Nucleus accumbens (tissue), 56 donors: ENCODE data around the gene FGL2.
"Not testable (repeated sequence)": the region's sequence is repeated elsewhere in the genome, so short reads cannot be mapped to it uniquely, and the experiment has no call there.

Experiments
- DNase-seq, 56 donors: peaks; one replicate each; lab custom pipeline; 2025; lab: John Stamatoyannopoulos, UW

Gene FGL2

GRCh38 chr7:77217474-77218185, 18.0 kb upstream of the FGL2 start:
- no peak for DNase-seq

GRCh38 chr7:77216181-77216845, 16.7 kb upstream of the FGL2 start:
- no peak for DNase-seq

GRCh38 chr7:77209479-77210139, 10.0 kb upstream of the FGL2 start:
- DNase-seq = no peak

GRCh38 chr7:77208416-77208815, 8.8 kb upstream of the FGL2 start:
- no peak for DNase-seq

- no peak for DNase-seq
Observed at GRCh38 chr7:77205706-77206105, 6.1 kb upstream of the FGL2 start.

- no peak for DNase-seq
Observed at GRCh38 chr7:77202481-77202976, 2.9 kb upstream of the FGL2 start.

GRCh38 chr7:77200542-77200941, 923 bp upstream of the FGL2 start:
- no peak for DNase-seq

- no peak for DNase-seq
Observed at GRCh38 chr7:77197141-77197540, 2.5 kb downstream of the FGL2 start.

- peak in 2 of 56 donors; percentile 1 to 3 for DNase-seq
Observed at GRCh38 chr7:77188731-77189437, 10.7 kb downstream of the FGL2 start.

- no peak for DNase-seq
Observed at GRCh38 chr7:77185866-77186265, 13.8 kb downstream of the FGL2 start.

- no peak for DNase-seq
Observed at GRCh38 chr7:77184990-77185389, 14.6 kb downstream of the FGL2 start.

GRCh38 chr7:77184463-77184862, 15.2 kb downstream of the FGL2 start:
- no peak for DNase-seq

- DNase-seq = no peak
Observed at GRCh38 chr7:77182261-77182660, 17.4 kb downstream of the FGL2 start.

GRCh38 chr7:77181734-77182133, 17.9 kb downstream of the FGL2 start:
- DNase-seq = no peak

GRCh38 chr7:77181015-77181595, 18.5 kb downstream of the FGL2 start:
- DNase-seq = no peak

- DNase-seq = not testable (repeated sequence)
Observed at GRCh38 chr7:77178024-77178423, 21.6 kb downstream of the FGL2 start.

GRCh38 chr7:77177321-77177904, 22.2 kb downstream of the FGL2 start:
- DNase-seq = not testable (repeated sequence)

GRCh38 chr7:77175274-77175800, 24.3 kb downstream of the FGL2 start:
- DNase-seq = not testable (repeated sequence)

- DNase-seq = not testable (repeated sequence)
Observed at GRCh38 chr7:77174418-77174817, 25.2 kb downstream of the FGL2 start.
